Measurements from ENCODE around the gene MAST4.

Gene MAST4

GRCh38 chr5:67176936-67177335 is 580.7 kb downstream of the MAST4 start:
- no peak for DNase-seq

DNA sequence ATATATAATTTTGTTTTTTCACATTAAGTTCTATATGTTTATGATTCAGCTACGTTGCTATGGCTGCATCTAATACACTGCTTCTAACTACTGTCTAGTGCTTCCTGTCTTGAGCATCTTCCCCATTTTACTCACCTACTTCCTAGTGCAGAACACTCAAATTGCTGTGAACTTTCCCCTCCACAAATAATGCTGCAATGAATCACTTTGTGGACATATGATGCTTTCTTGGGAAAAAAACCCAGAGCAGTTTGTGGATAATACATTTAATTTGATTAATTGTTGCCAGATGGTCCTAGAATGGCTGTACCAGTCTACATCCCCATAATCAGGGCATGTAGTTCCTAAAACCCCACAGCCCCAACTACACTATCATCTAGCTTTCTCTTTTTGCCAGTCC is 581.9 kb downstream of the MAST4 start:
- DNase-seq, result no peak

DNA sequence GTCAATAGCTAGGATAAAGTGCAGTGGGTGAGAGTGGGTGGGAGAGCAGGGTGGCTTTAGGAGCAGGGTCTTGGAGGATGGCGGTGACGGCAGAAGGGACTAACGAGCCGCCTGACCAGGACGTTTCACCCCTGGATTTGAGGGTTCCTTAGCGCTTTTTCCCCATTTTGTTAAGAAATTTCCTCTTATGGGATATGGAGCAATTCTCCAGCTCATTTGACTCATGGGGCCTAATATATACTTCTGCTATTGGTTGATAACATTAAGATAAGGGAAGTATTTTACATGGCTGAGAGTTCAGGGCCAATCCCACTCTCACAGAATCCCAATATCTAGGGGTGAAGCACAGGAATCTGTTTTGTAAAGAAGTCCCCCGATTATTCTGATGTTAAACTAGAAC is 582.8 kb downstream of the MAST4 start:
- no peak for DNase-seq

GRCh38 chr5:67179697-67180361 is 583.6 kb downstream of the MAST4 start:
- no peak for DNase-seq

DNA sequence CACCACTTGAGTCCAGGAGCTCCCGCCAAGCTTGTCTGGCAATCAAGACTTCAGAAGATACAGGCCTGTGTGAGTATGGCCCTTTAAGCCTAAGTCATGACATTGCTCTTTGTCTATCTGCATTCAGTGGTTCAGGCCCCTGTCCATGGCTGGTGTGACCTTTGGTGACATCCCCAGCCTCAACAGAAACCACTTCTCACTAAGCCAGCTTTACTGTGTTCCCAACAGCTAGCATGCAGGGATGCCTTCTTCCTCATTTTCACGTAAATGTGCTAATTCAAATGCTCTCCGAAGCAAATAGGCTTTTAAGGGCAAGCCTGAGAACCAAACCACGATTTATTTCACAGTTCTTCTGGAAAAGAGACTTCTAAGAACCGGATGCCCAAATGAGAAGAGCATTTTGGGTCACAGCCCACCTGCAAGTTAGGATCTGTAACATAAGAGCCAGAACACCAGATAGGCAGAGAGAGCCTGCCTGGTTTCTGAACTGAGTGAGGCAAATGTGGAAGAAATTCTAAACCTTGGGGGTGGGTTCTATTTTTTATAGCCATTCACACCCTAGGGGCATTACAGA is 585.5 kb downstream of the MAST4 start:
- no peak for DNase-seq

DNA sequence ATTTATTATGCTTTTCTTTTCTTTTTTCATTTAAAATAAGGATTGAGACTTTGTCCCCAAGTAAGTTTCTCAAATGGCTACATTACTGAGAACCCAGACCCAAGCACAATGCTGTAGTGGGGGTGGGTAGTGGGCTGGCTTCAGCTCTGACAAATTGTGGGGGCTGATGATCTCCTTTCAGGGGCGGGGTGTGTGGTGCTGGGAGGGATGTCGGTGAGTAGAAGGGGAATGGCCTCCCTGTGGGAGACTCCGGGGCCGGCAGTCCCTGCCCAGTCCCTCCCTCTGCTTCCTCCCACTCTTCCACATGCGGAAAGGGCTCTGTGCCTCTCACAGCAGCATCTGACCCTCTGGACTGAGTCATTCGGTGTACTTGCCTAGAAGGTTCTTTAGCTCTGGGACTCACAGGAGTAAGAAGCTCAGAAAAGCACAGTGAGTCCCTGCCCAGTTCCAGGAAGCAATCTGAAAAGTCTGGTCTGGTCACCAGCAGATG is 586.2 kb downstream of the MAST4 start:
- DNase-seq, result no peak

DNA sequence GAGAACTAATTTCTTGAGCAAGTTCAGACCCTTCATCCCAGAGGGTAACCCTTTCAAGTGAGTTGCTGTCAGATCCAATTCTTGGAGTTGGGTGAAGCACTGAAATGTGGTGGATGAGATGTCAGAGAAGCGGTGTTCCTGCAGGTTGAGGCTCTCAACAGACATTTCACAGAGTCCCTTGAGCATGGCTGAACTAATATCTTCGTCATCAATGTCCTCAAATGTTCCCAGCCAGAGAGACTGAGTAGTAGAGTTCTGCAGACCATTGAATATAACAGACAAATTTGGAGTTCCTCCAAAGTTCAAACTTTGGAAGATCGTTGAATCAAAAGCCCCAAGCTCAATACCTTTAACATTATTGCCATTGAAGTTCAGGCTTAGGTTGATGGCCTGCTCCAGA is 587.7 kb downstream of the MAST4 start:
- DNase-seq, result no peak

DNA sequence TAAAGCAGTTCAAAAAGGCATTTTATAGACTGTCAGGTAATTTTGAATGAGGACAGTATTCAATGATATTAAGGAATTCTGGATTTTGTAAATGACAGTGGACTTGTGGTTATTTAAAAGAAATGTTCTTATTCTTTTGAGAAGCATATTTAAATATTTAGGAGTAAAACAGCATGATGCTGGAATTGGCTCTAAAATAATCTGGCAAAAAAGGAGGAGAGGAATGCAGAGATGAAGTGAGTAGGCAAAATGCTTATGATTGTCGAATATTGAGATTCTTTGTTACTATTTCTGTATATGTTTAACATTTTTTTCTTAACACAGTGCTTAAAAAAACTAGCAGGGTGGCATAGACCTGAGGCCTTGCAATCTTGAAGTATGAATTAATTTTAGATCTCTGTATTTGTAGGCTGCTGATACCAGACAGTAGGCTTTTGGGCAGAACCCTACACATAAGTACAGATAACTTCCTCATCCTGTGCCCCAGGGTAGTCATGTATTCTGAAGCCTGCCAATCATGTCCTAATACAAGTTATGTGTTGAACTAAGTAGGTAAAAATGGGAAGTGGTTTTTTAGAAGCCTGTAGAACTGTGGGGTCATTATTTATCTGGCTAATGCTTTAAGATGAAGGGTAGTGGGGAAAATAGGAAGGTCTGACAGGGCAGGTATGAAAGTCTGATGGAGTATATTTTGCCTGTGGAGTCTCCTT is 591.0 kb downstream of the MAST4 start:
- DNase-seq, result no peak

- no peak for DNase-seq
Measured at GRCh38 chr5:67188274-67189078, 592.3 kb downstream of the MAST4 start.

DNA sequence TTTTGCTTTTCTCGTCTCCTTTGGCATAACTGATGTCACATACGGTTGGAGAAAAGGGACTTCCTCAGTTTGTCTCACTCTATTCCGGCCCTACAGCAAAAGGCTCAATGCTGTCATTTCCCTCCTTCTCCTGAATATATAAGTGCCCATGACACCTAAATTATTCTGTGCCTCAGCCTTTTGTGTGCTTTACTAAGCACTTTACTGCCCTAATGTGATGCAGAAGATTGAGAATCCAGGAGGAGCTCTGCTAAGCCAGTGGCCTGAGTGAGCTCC is 592.8 kb downstream of the MAST4 start:
- no peak for DNase-seq

DNA sequence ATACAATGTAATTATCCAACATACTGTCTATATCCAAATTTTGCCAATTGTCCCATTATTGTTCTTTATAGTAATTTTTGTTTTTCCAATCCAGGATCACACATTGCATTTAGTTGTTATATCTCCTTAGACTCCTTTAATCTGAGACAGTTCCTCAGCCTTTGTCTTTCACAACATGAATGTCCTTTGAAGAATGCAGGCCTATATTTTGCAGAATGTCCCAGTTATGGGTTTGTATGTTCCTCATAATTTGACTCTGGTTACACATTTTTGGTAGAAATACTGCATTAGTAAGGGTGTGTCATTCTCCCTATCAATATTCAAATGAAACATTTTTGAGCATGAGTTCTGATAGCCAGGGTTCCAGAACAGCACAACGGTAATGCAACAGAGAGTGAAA is 593.7 kb downstream of the MAST4 start:
- DNase-seq, result no peak

DNA sequence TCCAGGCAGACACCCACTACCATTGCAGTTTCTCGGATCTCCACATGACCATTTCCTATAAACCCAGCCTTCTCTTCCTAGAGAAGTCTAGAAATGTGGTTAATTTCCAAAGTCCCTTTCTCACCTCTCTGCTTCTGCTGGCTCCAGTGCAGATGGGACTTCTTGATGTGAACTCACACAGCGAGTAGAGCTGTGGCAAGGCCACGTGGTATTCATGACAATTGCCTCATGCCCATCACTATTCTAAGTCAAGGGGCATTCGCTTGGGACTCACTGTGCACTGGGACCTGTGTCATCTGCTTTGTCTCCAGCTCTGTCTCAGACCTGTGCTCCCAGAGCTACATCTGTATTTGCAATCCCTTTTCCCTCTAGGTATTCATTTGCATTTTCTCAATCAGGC is 594.2 kb downstream of the MAST4 start:
- DNase-seq, result no peak

- no peak for DNase-seq
Measured at GRCh38 chr5:67190861-67191260, 594.7 kb downstream of the MAST4 start.

- no peak for DNase-seq
Measured at GRCh38 chr5:67192719-67193438, 596.7 kb downstream of the MAST4 start.

DNA sequence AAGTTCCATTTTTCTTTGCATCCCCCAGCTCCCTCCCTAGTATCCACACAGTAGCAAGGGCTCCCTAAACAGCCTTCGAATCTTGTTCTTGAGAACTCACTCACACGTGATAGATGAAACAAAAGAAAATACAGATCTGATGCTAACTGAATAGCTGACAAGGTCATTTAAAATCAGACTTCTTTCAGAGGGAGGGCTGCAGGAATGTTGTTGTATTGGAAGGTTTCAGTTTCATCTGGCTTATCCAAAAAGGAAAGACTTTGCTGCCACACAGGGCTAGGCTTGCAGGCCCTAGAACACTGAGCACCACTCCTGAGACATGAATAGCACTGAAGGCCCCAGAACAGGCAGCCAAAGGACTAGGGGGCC is 597.2 kb downstream of the MAST4 start:
- no peak for DNase-seq

GRCh38 chr5:67194166-67194565 is 598.0 kb downstream of the MAST4 start:
- no peak for DNase-seq

DNA sequence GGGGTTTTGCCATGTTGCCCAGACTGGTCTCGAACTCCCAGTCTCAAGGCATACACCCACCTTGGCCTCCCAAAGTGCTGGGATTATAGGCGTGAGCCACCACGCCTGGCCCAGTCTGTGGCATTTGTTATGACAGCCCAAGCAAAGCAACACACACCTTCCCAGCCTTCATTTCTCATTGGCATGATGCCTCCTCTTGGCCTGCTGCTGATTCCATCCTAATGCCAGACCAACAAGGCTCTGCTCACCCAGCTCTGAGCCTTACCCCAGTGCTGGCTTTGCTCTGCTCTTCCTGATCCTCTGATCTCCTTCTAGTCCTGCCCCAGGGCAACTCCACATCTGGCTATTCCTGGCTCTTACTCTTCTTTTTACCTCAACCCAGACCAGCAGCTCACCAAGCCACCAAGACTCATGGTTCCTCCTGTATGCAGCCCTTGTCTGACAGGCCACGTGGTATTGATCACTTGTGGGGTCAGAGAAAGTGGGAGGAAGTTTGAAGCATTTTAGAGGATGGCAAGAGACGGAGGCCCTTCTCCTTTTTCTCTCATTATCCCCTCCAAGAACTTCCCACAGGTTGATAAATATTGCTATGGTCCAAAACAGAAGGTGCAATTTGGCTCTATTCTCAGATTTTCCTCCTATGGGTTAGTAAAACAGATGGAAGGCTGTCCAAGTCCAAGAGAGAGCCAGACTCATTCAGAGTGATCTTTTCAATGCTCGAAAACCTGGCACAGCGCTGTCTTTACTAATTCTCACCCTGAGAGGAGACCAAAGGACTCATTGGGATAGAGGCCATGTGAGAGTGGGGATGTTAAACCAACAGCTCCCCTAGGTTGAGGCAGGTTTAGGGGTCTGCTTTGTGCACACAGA is 599.4 kb downstream of the MAST4 start:
- DNase-seq, result no peak

DNA sequence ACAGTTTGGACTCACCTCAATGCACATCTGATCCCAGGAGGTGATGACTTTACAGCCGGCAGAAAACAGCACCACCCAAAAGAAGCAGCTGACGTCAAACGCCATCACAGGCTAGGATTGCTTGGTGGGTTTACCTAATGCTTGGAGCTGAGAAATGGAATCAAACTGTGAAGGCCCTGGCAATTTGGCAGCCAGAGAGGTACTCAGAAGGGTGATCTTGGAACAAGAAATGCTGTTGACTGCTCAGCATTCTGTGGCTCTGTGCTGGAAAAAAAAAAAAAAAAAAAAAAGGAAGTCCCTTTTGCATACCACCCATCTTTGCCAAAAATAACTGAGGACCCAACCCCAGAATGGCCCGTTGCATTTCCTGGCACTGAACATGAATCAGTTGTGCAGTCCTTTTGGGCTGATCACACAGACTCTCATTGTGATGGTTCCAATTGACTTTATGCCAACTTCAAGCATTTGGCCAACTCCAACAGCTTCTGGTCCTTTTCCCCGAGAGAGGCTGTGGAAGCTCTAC is 600.4 kb downstream of the MAST4 start, which contains the start of gene CD180:
Gene CD180 (minus strand): TSS at position 263 of the 523 bp plus-strand sequence. CDS start 158 bp downstream, at position 105.
- DNase-seq, result no peak

DNA sequence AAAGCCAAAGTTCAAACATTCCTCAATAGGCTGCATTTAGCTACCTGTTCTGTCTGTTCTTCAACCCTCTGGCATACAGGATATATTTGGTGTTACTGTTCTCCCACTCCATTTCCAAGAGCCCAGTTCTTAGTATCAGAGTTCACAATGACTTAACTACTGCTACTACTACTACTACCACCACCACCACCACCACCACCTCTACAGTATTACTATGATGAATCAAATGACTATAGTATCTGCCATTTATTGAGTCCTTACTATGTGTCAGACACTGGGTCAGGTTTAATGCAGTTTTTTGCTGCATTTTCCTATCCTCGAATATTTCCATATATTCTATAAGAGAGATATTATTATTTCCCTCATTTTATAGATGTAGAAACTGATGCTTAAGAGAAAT is 601.3 kb downstream of the MAST4 start:
- DNase-seq, result no peak

DNA sequence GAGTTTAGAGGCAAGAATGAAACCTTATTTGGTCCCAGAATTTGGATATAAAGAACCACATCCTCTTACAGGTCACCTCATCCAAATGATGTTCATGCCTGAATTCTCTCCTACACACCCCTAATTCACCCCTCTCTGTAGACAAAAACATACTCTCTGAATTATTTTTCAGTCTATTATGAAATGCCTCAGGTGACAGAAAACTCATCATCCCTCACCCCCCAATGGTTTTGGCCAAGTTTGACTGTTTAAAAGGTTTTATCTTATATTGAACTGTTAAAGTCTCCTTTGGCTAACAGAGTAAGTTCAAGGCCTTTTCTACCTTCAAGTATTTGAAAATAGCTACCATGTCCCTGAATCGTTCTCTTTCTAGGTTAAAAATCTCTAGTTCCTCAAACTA is 602.7 kb downstream of the MAST4 start:
- no peak for DNase-seq

DNA sequence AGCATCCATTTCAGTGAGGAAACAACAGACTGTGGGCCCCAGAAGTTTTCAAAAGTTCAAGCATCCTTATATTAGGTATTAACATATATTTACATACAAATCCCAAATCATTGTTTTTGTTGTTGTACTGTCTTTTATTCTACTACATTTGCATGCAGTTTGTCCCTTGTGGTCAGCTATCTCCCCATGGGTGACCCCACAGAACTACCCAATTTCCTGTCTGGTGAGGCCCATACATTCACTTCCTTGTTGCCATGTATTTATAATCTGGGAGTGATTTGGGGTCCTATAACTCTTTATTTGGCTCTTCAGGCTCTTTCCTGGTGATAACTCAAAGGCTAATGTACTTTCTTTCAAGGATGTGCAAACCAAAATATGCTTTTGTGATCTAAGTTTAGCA is 603.7 kb downstream of the MAST4 start:
- DNase-seq, result no peak
